ENCODE results near the gene TRAPPC2L.

GRCh38 chr16:88911946-88912310 is 55.0 kb downstream of the TRAPPC2L start:
- TF ChIP-seq ARNT (IDR thresholded peaks at IDR 0.05) (no peak), TARDBP (IDR thresholded peaks at IDR 0.05) (no peak), FOXA1 (IDR thresholded peaks at IDR 0.05) (no peak), HDGF (IDR thresholded peaks at IDR 0.05; ENCODE audit: borderline replicate concordance) (no peak), ZNF384 (IDR thresholded peaks at IDR 0.05) (no peak), BHLHE40 (IDR thresholded peaks at IDR 0.05; ENCODE audit: borderline replicate concordance) (no peak), SUZ12 (IDR thresholded peaks at IDR 0.05) (no peak), FOXM1 (IDR thresholded peaks at IDR 0.05; ENCODE audit: borderline replicate concordance) (no peak), NFRKB (IDR thresholded peaks at IDR 0.05) (no peak), CTBP1 (IDR thresholded peaks at IDR 0.05; ENCODE audit: borderline replicate concordance) (no peak), LEF1 (IDR thresholded peaks at IDR 0.05; ENCODE audit: borderline replicate concordance) (no peak)
- TF ChIP-seq, protein P1, sequence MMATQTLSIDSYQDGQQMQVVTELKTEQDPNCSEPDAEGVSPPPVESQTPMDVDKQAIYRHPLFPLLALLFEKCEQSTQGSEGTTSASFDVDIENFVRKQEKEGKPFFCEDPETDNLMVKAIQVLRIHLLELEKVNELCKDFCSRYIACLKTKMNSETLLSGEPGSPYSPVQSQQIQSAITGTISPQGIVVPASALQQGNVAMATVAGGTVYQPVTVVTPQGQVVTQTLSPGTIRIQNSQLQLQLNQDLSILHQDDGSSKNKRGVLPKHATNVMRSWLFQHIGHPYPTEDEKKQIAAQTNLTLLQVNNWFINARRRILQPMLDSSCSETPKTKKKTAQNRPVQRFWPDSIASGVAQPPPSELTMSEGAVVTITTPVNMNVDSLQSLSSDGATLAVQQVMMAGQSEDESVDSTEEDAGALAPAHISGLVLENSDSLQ (IDR thresholded peaks at IDR 0.05) = no peak

All from HEK293T (cell line).